HEK293 (cell line): ENCODE results near the gene LARP1.

Source experiments
- CTCF ChIA-PET: fragments of 350-600 bp; formaldehyde crosslinking; extraction: SDS; loops from one replicate; lab custom pipeline; 2021; ENCODE audit warnings: antibody characterized with exemption; lab: Yijun Ruan, JAX
- POLR2A ChIA-PET: fragments of 300-600 bp; formaldehyde crosslinking; extraction: SDS; loops from one replicate; lab custom pipeline; 2020; ENCODE audit warnings: antibody characterized with exemption, inconsistent platforms; lab: Yijun Ruan, JAX
- H3K27ac ChIP-seq: fragments of 200-500 bp; sonication (Bioruptor generic); 2 replicates; pipeline ENCODE4 v1.5.1; 2014; ENCODE audit warnings: low read depth, low read length, control low read depth, inconsistent platforms; ENCODE audit errors: extremely low read depth
- H3K36me3 ChIP-seq, 2 experiments: fragments of 200-500 bp in 1 of 2; sonication (Bioruptor generic) in 1 of 2; 1 replicate in 1 of 2; 2 replicates in 1 of 2; pipeline ENCODE4 v1.5.1; 2014 to 2017; ENCODE audit warnings: inconsistent platforms in 2 of 2, low read length in 2 of 2; ENCODE audit not compliant: control insufficient read depth in 2 of 2, insufficient read depth in 1 of 2
- H3K4me1 ChIP-seq: fragments of 200-500 bp; sonication (Bioruptor generic); 2 replicates; pipeline ENCODE4 v1.5.1; 2014; ENCODE audit warnings: mild to moderate bottlenecking, low read length, inconsistent platforms; ENCODE audit not compliant: control insufficient read depth, insufficient read depth
- H3K4me3 ChIP-seq: 2 replicates; pipeline ENCODE4 v1.5.1; 2011; ENCODE audit warnings: low read depth, mild to moderate bottlenecking, control low read depth, low read length, moderate library complexity
- H3K9me3 ChIP-seq: fragments of 200-500 bp; sonication (Bioruptor generic); 2 replicates; pipeline ENCODE4 v1.5.1; 2014; ENCODE audit warnings: low read depth, low read length, inconsistent platforms; ENCODE audit not compliant: control insufficient read depth, insufficient read depth
- GLIS1 ChIP-seq: fragments of 450-650 bp; formaldehyde crosslinking; IDR thresholded peaks from 2 replicates; pipeline ENCODE4 v1.5.1; 2016; ENCODE audit warnings: missing biosample characterization, missing genetic modification characterization
- PRDM1 ChIP-seq: fragments of 450-650 bp; formaldehyde crosslinking; IDR thresholded peaks from 2 replicates; pipeline ENCODE4; 2016; ENCODE audit warnings: missing biosample characterization, missing genetic modification characterization
- SALL2 ChIP-seq: fragments of 450-650 bp; formaldehyde crosslinking; IDR thresholded peaks from 2 replicates; pipeline ENCODE4 v1.5.0; 2017; ENCODE audit warnings: missing biosample characterization, mild to moderate bottlenecking, missing genetic modification characterization, borderline replicate concordance
- ZBTB17 ChIP-seq: fragments of 450-650 bp; formaldehyde crosslinking; IDR thresholded peaks from 2 replicates; pipeline ENCODE4 v1.5.1; 2016; ENCODE audit warnings: missing biosample characterization, missing genetic modification characterization
- ZEB2 ChIP-seq: fragments of 450-650 bp; formaldehyde crosslinking; IDR thresholded peaks from 2 replicates; pipeline ENCODE4 v1.5.1; 2016; ENCODE audit warnings: missing biosample characterization, missing genetic modification characterization
- ZNF114 ChIP-seq: fragments of 450-650 bp; formaldehyde crosslinking; IDR thresholded peaks from 2 replicates; pipeline ENCODE4 v1.5.0; 2017; ENCODE audit warnings: missing biosample characterization, missing genetic modification characterization
- ZNF121 ChIP-seq: fragments of 450-650 bp; formaldehyde crosslinking; IDR thresholded peaks from 2 replicates; pipeline ENCODE4 v1.5.1; 2016; ENCODE audit warnings: missing biosample characterization, missing genetic modification characterization
- ZNF16 ChIP-seq: fragments of 450-650 bp; formaldehyde crosslinking; IDR thresholded peaks from 2 replicates; pipeline ENCODE4 v1.5.1; 2016; ENCODE audit warnings: low read depth, missing biosample characterization, missing genetic modification characterization
- ZNF2 ChIP-seq: fragments of 450-650 bp; formaldehyde crosslinking; IDR thresholded peaks from 2 replicates; pipeline ENCODE4 v1.5.1; 2016; ENCODE audit warnings: missing biosample characterization, missing genetic modification characterization
- ZNF292 ChIP-seq: fragments of 450-650 bp; formaldehyde crosslinking; IDR thresholded peaks from 2 replicates; pipeline ENCODE4 v1.5.1; 2016; ENCODE audit warnings: low read depth, missing biosample characterization, missing genetic modification characterization, borderline replicate concordance
- ZNF521 ChIP-seq: fragments of 450-650 bp; formaldehyde crosslinking; IDR thresholded peaks from 2 replicates; pipeline ENCODE4 v1.5.1; 2017; ENCODE audit warnings: missing biosample characterization, mild to moderate bottlenecking, missing genetic modification characterization
- ZNF621 ChIP-seq: fragments of 450-650 bp; formaldehyde crosslinking; IDR thresholded peaks from 2 replicates; pipeline ENCODE4 v1.5.1; 2017; ENCODE audit warnings: missing biosample characterization, missing genetic modification characterization
- ZNF654 ChIP-seq: fragments of 450-650 bp; formaldehyde crosslinking; IDR thresholded peaks from 2 replicates; pipeline ENCODE4 v1.5.1; 2016; ENCODE audit warnings: low read depth, missing biosample characterization, missing genetic modification characterization
- ZSCAN23 ChIP-seq: fragments of 450-650 bp; formaldehyde crosslinking; IDR thresholded peaks from 2 replicates; pipeline ENCODE4 v1.5.1; 2016; ENCODE audit warnings: missing biosample characterization, missing genetic modification characterization
- TF ChIP-seq, protein P1 (sequence below): fragments of 450-650 bp; formaldehyde crosslinking; IDR thresholded peaks from 2 replicates; pipeline ENCODE4 v1.5.1; 2016; ENCODE audit warnings: missing biosample characterization, missing genetic modification characterization
- TF ChIP-seq, protein P2 (sequence below): fragments of 450-650 bp; formaldehyde crosslinking; IDR thresholded peaks from 2 replicates; pipeline ENCODE4 v1.5.1; 2016; ENCODE audit warnings: missing biosample characterization, missing genetic modification characterization
- TF ChIP-seq, protein P3 (sequence below): fragments of 450-650 bp; formaldehyde crosslinking; IDR thresholded peaks from 2 replicates; pipeline ENCODE4 v1.5.1; 2016; ENCODE audit warnings: missing biosample characterization, missing genetic modification characterization
- TF ChIP-seq, protein P4 (sequence below): fragments of 450-650 bp; IDR thresholded peaks from 2 replicates; pipeline ENCODE4 v1.5.1; 2018; ENCODE audit warnings: missing biosample characterization, missing genetic modification characterization

The LARP1 gene

DNA sequence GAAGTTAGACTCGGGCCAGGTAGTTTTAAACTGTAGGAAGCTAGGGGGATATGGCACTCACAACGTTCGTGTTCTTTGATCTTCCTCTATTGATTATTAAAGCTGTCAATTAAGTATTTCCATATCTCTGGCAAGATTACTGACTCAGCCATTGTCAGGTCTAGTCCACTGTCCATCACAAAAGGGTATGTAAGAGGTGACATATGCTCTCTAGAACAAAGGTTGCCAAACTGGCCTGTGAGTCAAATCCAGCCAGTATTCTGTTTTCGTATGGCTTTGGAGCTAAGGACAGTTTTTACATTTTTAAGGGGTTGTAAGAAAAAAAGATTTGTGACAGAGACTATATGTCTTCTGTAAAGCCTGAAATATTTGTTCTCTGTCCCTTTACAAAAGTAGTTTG is 51.0 kb downstream of the LARP1 start (continued):
- no peak for TF ChIP-seq ZSCAN23 (tag by site-specific recombination)
- TF ChIP-seq ZNF121 (tag by site-specific recombination): no peak
- no peak for TF ChIP-seq ZNF292

DNA sequence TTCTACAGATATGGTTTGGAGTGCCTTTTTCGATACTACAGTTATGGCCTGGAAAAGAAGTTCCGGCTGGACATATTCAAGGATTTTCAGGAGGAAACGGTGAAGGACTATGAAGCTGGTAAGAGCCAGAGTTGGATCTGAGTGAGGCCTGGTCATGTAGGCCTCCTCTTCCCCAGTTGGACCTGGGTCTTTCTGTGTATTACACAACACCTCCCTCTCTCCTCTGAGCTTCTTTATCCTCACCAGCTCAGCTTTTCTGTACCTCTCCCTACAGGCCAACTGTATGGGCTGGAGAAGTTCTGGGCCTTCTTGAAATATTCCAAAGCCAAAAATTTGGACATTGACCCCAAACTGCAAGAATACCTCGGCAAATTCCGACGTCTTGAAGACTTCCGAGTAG is 56.1 kb downstream of the LARP1 start:
- POLR2A ChIA-PET: no interaction called here
- TF ChIP-seq ZNF114 (tag by site-specific recombination): no peak
- Histone ChIP-seq H3K36me3 (peaks cover 62 to 93% of the 10 kb centered on the region in 2 experiments), H3K9me3 (no peaks in the 10 kb centered on the region), H3K4me1 (no peaks in the 10 kb centered on the region), H3K27ac (no peak overlapping the region), H3K4me3 (no peak overlapping the region)
- CTCF ChIA-PET: interaction anchor here (0.7 to 1.1 kb wide), 2 partner anchors 161 to 166 kb away, joined by 3 to 5 read pairs; no protein-coding TSS in a partner anchor

DNA sequence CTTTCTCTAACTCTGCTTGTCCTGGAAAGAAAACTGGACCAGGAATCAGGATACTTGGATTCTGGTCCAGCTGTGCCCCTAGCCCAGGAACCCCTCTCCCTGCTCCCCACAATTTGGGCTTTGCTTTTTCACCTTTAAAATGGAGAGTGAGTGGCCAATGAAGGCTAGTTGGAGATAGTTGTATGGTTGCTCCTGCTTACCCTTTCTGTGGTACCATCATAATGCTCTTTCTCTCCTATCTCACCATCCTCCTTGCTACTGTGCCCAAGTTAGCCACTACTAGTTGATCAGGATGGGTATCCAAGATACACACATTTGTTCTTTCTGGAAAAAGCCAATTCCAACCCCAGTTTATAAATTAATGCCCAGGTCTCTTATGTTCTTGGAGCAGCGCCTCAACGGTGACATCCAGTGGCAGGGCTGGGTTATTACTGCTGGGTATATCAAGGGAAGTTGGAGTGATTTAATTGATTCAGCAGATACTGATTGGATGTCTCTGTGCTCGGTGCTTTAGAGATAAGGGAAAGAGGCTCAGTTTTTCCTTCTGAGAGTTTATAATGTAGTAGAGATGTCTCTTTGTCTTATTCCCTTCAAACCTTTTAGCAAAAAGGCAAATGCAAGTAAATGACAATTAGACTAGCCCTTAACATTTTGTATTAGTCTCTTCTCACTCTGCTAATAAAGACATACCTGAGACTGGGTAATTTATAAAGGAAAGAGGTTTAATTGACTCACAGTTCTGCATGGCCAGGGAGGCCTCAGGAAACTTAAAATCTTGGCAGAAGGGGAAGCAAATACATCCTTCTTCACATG is 56.7 kb downstream of the LARP1 start:
- POLR2A ChIA-PET: no interaction called here

DNA sequence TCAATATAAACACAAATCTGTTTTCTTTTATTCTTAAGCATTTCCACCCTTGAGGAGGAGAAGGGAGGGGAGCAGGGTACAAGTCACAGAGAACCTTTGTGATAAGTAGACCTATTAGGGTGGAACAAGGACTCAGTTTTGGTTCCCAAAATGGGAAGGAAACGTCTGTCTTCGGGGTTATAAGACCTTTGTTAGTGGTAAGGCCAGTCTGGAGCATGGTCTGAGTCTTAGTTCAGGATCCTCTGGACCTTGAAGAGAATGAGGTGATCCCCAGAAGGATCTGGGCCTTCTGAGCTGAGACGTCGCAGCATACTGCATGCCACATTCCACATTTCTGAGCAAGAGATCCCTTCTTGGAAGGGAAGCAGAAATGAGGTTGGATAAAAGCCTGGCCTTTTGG is 58.0 kb downstream of the LARP1 start:
- H3K4me1 ChIP-seq: no peaks in the 10 kb centered on the region
- no peak overlapping the region for H3K27ac ChIP-seq
- CTCF ChIA-PET: no interaction called here
- no peak for TF ChIP-seq GLIS1 (tag by site-specific recombination)
- no peaks in the 10 kb centered on the region for H3K9me3 ChIP-seq
- no peak overlapping the region for H3K4me3 ChIP-seq
- H3K36me3 ChIP-seq: peaks cover 55 to 94% of the 10 kb centered on the region in 2 experiments
- POLR2A ChIA-PET: no interaction called here

More for the DNA sequence above, 56.7 kb downstream of the LARP1 start:
- Histone ChIP-seq H3K27ac (no peak overlapping the region), H3K4me3 (no peak overlapping the region), H3K4me1 (no peaks in the 10 kb centered on the region), H3K9me3 (no peaks in the 10 kb centered on the region), H3K36me3 (peaks cover 62 to 93% of the 10 kb centered on the region in 2 experiments)
- CTCF ChIA-PET: interaction anchor here (0.7 to 1.1 kb wide), 2 partner anchors 161 to 167 kb away, joined by 3 to 5 read pairs; no protein-coding TSS in a partner anchor
- TF ChIP-seq ZBTB17 (tag by site-specific recombination) (peak; percentile 16; the same call in 1 of the 2 replicates), ZNF521 (tag by site-specific recombination) (no peak), SALL2 (no peak), ZNF654 (tag by site-specific recombination) (peak; percentile 70), PRDM1 (0 out of 2 replicates have a peak, but pooled peaks have one; percentile 32), ZNF2 (tag by site-specific recombination) (0 out of 2 replicates have a peak, but pooled peaks have one; percentile 21), ZNF16 (no peak)
- TF ChIP-seq, protein P1, sequence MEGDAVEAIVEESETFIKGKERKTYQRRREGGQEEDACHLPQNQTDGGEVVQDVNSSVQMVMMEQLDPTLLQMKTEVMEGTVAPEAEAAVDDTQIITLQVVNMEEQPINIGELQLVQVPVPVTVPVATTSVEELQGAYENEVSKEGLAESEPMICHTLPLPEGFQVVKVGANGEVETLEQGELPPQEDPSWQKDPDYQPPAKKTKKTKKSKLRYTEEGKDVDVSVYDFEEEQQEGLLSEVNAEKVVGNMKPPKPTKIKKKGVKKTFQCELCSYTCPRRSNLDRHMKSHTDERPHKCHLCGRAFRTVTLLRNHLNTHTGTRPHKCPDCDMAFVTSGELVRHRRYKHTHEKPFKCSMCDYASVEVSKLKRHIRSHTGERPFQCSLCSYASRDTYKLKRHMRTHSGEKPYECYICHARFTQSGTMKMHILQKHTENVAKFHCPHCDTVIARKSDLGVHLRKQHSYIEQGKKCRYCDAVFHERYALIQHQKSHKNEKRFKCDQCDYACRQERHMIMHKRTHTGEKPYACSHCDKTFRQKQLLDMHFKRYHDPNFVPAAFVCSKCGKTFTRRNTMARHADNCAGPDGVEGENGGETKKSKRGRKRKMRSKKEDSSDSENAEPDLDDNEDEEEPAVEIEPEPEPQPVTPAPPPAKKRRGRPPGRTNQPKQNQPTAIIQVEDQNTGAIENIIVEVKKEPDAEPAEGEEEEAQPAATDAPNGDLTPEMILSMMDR (tag by site-specific recombination): peak; percentile 64; the same call in 1 of the 2 replicates

DNA sequence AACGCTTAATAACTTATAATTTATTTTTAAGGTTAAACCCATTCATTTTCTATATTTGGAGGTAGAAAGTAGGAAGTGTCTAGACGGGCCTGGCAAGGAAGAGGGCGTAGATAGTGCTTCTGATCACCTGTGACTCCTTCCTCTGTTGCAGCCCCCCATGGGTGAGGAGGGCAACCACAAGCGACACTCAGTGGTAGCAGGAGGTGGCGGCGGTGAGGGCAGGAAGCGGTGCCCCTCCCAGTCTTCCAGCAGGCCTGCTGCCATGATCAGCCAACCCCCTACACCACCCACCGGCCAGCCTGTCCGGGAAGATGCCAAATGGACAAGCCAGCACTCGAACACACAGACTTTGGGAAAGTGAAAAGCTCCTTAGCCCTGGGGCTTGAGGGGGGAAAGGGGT is 58.6 kb downstream of the LARP1 start:
- Histone ChIP-seq H3K9me3 (no peaks in the 10 kb centered on the region), H3K27ac (no peak overlapping the region), H3K4me1 (no peaks in the 10 kb centered on the region), H3K36me3 (peaks cover 52 to 94% of the 10 kb centered on the region in 2 experiments), H3K4me3 (no peak overlapping the region)
- POLR2A ChIA-PET: no interaction called here
- CTCF ChIA-PET: no interaction called here
- TF ChIP-seq, protein P2, sequence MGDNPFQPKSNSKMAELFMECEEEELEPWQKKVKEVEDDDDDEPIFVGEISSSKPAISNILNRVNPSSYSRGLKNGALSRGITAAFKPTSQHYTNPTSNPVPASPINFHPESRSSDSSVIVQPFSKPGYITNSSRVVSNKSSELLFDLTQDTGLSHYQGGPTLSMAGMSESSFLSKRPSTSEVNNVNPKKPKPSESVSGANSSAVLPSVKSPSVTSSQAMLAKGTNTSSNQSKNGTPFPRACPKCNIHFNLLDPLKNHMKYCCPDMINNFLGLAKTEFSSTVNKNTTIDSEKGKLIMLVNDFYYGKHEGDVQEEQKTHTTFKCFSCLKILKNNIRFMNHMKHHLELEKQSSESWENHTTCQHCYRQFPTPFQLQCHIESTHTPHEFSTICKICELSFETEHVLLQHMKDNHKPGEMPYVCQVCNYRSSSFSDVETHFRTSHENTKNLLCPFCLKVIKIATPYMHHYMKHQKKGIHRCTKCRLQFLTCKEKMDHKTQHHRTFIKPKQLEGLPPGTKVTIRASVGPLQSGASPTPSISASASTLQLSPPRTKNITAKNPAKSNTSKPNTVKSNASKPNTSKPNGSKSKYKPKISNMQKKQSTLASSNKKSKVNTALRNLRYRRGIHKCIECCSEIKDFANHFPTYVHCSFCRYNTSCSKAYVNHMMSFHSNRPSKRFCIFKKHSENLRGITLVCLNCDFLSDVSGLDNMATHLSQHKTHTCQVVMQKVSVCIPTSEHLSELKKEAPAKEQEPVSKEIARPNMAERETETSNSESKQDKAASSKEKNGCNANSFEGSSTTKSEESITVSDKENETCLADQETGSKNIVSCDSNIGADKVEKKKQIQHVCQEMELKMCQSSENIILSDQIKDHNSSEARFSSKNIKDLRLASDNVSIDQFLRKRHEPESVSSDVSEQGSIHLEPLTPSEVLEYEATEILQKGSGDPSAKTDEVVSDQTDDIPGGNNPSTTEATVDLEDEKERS: no peak
- TF ChIP-seq ZNF621 (no peak), ZEB2 (tag by site-specific recombination) (no peak)
- TF ChIP-seq, protein P3, sequence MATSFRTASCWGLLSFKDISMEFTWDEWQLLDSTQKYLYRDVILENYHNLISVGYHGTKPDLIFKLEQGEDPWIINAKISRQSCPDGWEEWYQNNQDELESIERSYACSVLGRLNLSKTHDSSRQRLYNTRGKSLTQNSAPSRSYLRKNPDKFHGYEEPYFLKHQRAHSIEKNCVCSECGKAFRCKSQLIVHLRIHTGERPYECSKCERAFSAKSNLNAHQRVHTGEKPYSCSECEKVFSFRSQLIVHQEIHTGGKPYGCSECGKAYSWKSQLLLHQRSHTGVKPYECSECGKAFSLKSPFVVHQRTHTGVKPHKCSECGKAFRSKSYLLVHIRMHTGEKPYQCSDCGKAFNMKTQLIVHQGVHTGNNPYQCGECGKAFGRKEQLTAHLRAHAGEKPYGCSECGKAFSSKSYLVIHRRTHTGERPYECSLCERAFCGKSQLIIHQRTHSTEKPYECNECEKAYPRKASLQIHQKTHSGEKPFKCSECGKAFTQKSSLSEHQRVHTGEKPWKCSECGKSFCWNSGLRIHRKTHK (tag by site-specific recombination): no peak
- TF ChIP-seq, protein P4, sequence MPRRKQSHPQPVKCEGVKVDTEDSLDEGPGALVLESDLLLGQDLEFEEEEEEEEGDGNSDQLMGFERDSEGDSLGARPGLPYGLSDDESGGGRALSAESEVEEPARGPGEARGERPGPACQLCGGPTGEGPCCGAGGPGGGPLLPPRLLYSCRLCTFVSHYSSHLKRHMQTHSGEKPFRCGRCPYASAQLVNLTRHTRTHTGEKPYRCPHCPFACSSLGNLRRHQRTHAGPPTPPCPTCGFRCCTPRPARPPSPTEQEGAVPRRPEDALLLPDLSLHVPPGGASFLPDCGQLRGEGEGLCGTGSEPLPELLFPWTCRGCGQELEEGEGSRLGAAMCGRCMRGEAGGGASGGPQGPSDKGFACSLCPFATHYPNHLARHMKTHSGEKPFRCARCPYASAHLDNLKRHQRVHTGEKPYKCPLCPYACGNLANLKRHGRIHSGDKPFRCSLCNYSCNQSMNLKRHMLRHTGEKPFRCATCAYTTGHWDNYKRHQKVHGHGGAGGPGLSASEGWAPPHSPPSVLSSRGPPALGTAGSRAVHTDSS (tag by site-specific recombination): no peak
